HCT116 (cell line): ENCODE results near the gene SYN1. TPM values are rescaled to one million over a fixed set of nuclear protein-coding genes. Genes with fewer than 3 reads are reported as not detected.

Source experiments
- ATAC-seq: fragments of 200-7000 bp; cut with Tn5 transposase; 2 replicates; pipeline ENCODE4 v1.9.1; 2020; ENCODE audit warnings: mild to moderate bottlenecking, moderate library complexity
- BruUV-seq: library from RNA; stranded (reverse); fragments of 400-500 nt; replicated peaks from 2 replicates; lab custom pipeline; 2021; lab: Mats Ljungman, UMichigan
- CTCF ChIA-PET: fragments of 300-600 bp; sonication (Branson Sonifier 250); formaldehyde crosslinking; loops from one replicate; lab custom pipeline; 2021; ENCODE audit warnings: antibody characterized with exemption; lab: Charles Lee
- POLR2A ChIA-PET: fragments of 300-600, 350-600 bp; sonication (Branson Sonifier 250); formaldehyde crosslinking; loops from one replicate; lab custom pipeline; 2021; ENCODE audit warnings: antibody characterized with exemption; lab: Charles Lee
- RAD21 ChIA-PET, 2 experiments: fragments of 300-600 bp; sonication (Branson Sonifier 250); formaldehyde crosslinking; loops; one replicate each; lab custom pipeline; 2023; ENCODE audit warnings: low total read pairs in 2 of 2; ENCODE audit not compliant: uncharacterized antibody in 2 of 2, unreplicated experiment in 2 of 2, low non-redundant PET in 1 of 2; lab: Charles Lee
- DNase-seq: peaks from one replicate; pipeline ENCODE4 v3.0.0-alpha.2; 2010; ENCODE audit warnings: low read depth, low spot score
- H2AFZ ChIP-seq: fragments of 200-600 bp; shearing (Covaris generic), sonication (generic); 2 replicates; pipeline ENCODE4 v1.6.1; 2017; ENCODE audit warnings: low read depth, mixed run types, mixed read lengths, antibody characterized with exemption, low read length; ENCODE audit not compliant: poor library complexity, severe bottlenecking
- H3K27ac ChIP-seq: 2 replicates; pipeline ENCODE4 v1.5.1; 2012; ENCODE audit warnings: low read depth, low read length
- H3K27me3 ChIP-seq: fragments of 200-600 bp; sonication (generic); 2 replicates; pipeline ENCODE4 v1.6.1; 2016; ENCODE audit warnings: mixed run types, low read length, mixed read lengths; ENCODE audit not compliant: insufficient read depth
- H3K36me3 ChIP-seq, 2 experiments: fragments of 200-500 bp in 1 of 2; fragments of 200-600 bp in 1 of 2; sonication (Bioruptor generic) in 1 of 2; sonication (generic) in 1 of 2; 2 replicates each; pipeline versions ENCODE4 v1.5.1 to v1.6.1; 2014 to 2016; ENCODE audit warnings: low read length in 2 of 2, inconsistent platforms in 1 of 2, mixed read lengths in 1 of 2, mixed run types in 1 of 2; ENCODE audit not compliant: insufficient read depth in 2 of 2, control insufficient read depth in 1 of 2
- H3K4me1 ChIP-seq, 2 experiments: fragments of 200-600 bp in 1 of 2; sonication (generic) in 1 of 2; 2 replicates each; pipeline versions ENCODE4 v1.5.1 to v1.6.1; 2012 to 2017; ENCODE audit warnings: low read length in 2 of 2, inconsistent platforms in 1 of 2, mild to moderate bottlenecking in 1 of 2, mixed read lengths in 1 of 2, mixed run types in 1 of 2, moderate library complexity in 1 of 2; ENCODE audit not compliant: insufficient read depth in 2 of 2, control insufficient read depth in 1 of 2
- H3K4me2 ChIP-seq: fragments of 200-600 bp; sonication (generic); 2 replicates; pipeline ENCODE4 v1.6.1; 2017; ENCODE audit warnings: mixed run types, low read length, mixed read lengths
- H3K4me3 ChIP-seq, 2 experiments: fragments of 200-600 bp in 1 of 2; sonication (generic) in 1 of 2; replicated peaks in 1 of 2; 2 replicates each; pipeline ENCODE4 v1.5.1; 2011 to 2016; ENCODE audit warnings: low read length in 2 of 2, control low read depth in 1 of 2, low read depth in 1 of 2, mild to moderate bottlenecking in 1 of 2, mixed read lengths in 1 of 2, mixed run types in 1 of 2
- H3K79me2 ChIP-seq: fragments of 200-600 bp; sonication (generic); 2 replicates; pipeline ENCODE4 v1.6.1; 2017; ENCODE audit warnings: mild to moderate bottlenecking, mixed run types, low read length, moderate library complexity, mixed read lengths; ENCODE audit not compliant: insufficient read depth
- H3K9ac ChIP-seq: fragments of 200-600 bp; sonication (generic); 2 replicates; pipeline ENCODE4 v1.6.1; 2016; ENCODE audit warnings: low read length, mixed read lengths
- H3K9me2 ChIP-seq: fragments of 200-600 bp; sonication (generic), shearing (Covaris generic); 2 replicates; pipeline ENCODE4 v1.6.1; 2017; ENCODE audit warnings: mixed run types, mild to moderate bottlenecking, moderate library complexity; ENCODE audit not compliant: insufficient read depth
- H3K9me3 ChIP-seq, 2 experiments: fragments of 200-500 bp in 1 of 2; fragments of 200-600 bp in 1 of 2; sonication (Bioruptor generic) in 1 of 2; sonication (generic) in 1 of 2; 2 replicates each; pipeline ENCODE4 v1.6.1; 2014 to 2017; ENCODE audit warnings: low read length in 2 of 2, mixed read lengths in 2 of 2, inconsistent platforms in 1 of 2, low read depth in 1 of 2, mild to moderate bottlenecking in 1 of 2, mixed run types in 1 of 2, moderate library complexity in 1 of 2; ENCODE audit not compliant: control insufficient read depth in 1 of 2, insufficient read depth in 1 of 2
- H4K20me1 ChIP-seq: fragments of 200-600 bp; sonication (generic), shearing (Covaris generic); 2 replicates; pipeline ENCODE4 v1.6.1; 2017; ENCODE audit warnings: mixed run types, mild to moderate bottlenecking, moderate library complexity; ENCODE audit not compliant: insufficient read depth
- CEBPB ChIP-seq: IDR thresholded peaks from 2 replicates; pipeline ENCODE4 v1.6.1; 2012; ENCODE audit warnings: low read depth
- EGR1 ChIP-seq: IDR thresholded peaks from 2 replicates; pipeline ENCODE4 v1.6.1; 2012; ENCODE audit warnings: low read depth
- ELF1 ChIP-seq: IDR thresholded peaks from 2 replicates; pipeline ENCODE4 v1.6.1; 2012; ENCODE audit warnings: low read depth, borderline replicate concordance
- EZH2 ChIP-seq: fragments of 200-600 bp; sonication (generic); IDR thresholded peaks from 2 replicates; pipeline ENCODE4 v1.6.1; 2017; ENCODE audit warnings: antibody characterized with exemption, mixed run types
- EZH2phosphoT487 ChIP-seq: fragments of 200-600 bp; IDR thresholded peaks from 2 replicates; pipeline ENCODE4 v1.6.1; 2018; ENCODE audit warnings: antibody characterized with exemption, borderline replicate concordance
- FOSL1 ChIP-seq: IDR thresholded peaks from 2 replicates; pipeline ENCODE4 v1.6.1; 2012; ENCODE audit warnings: low read depth
- JUND ChIP-seq: IDR thresholded peaks from 2 replicates; pipeline ENCODE4 v1.6.1; 2012
- POLR2A ChIP-seq: IDR thresholded peaks from 2 replicates; pipeline ENCODE4 v1.7.0; 2011; ENCODE audit warnings: borderline replicate concordance; ENCODE audit not compliant: insufficient read depth, insufficient read length; ENCODE audit errors: extremely low read depth
- POLR2AphosphoS5 ChIP-seq: IDR thresholded peaks from 2 replicates; pipeline ENCODE4 v1.6.1; 2011; ENCODE audit warnings: mild to moderate bottlenecking, low read depth, low read length, moderate library complexity
- RAD21 ChIP-seq: IDR thresholded peaks from 2 replicates; pipeline ENCODE4 v1.6.1; 2012; ENCODE audit warnings: low read depth, mild to moderate bottlenecking
- SRF ChIP-seq: IDR thresholded peaks from 2 replicates; pipeline ENCODE4 v1.6.1; 2012; ENCODE audit warnings: low read depth
- TCF7L2 ChIP-seq: IDR thresholded peaks from 2 replicates; pipeline ENCODE4 v1.7.0; 2011; ENCODE audit warnings: borderline replicate concordance, inconsistent platforms; ENCODE audit not compliant: insufficient read depth, insufficient read length; ENCODE audit errors: extremely low read depth
- YY1 ChIP-seq: IDR thresholded peaks from 2 replicates; pipeline ENCODE4 v1.6.1; 2011; ENCODE audit warnings: low read length, low read depth, moderate library complexity, mild to moderate bottlenecking; ENCODE audit not compliant: insufficient replicate concordance; ENCODE audit errors: extremely low read depth
- ZFX ChIP-seq: fragments of 450-650 bp; IDR thresholded peaks from 2 replicates; pipeline ENCODE4 v1.6.1; 2017
- ZNF274 ChIP-seq: fragments of 200-500 bp; sonication (Bioruptor generic); IDR thresholded peaks from 2 replicates; pipeline ENCODE4 v1.6.1; 2014; ENCODE audit warnings: mild to moderate bottlenecking, low read depth, low read length, inconsistent platforms
- intact Hi-C: fragments of 100-400 bp; cut with micrococcal nuclease; formaldehyde crosslinking; loops from 2 replicates; pipeline ENCODE4 v1.10.0; 2022
- total RNA-seq: library from RNA; stranded (reverse); gene quantifications from one replicate; pipeline ENCODE4 v1.2.1, GENCODE V29; 2021; ENCODE audit not compliant: unreplicated experiment
- TF ChIP-seq, protein P1 (sequence below), 3 experiments: fragments of 200-600 bp in 1 of 3; sonication (generic) in 1 of 3; IDR thresholded peaks in 2 of 3; conservative IDR thresholded peaks in 1 of 3; 2 replicates each; pipeline ENCODE4 v1.5.1; 2012 to 2017; ENCODE audit warnings: low read depth in 2 of 3, low read length in 2 of 3, antibody characterized with exemption in 1 of 3, borderline replicate concordance in 1 of 3, control low read depth in 1 of 3, mild to moderate bottlenecking in 1 of 3, mixed read lengths in 1 of 3, mixed run types in 1 of 3, moderate library complexity in 1 of 3; ENCODE audit not compliant: insufficient read depth in 1 of 3
- TF ChIP-seq, protein P2 (sequence below): IDR thresholded peaks from 2 replicates; pipeline ENCODE4 v1.6.1; 2012
- TF ChIP-seq, protein P3 (sequence below): IDR thresholded peaks from 2 replicates; pipeline ENCODE4 v1.6.1; 2012; ENCODE audit warnings: low read depth
- TF ChIP-seq, protein P4 (sequence below): IDR thresholded peaks from 2 replicates; pipeline ENCODE4 v1.6.1; 2011; ENCODE audit warnings: mild to moderate bottlenecking, low read length, moderate library complexity; ENCODE audit not compliant: insufficient replicate concordance; ENCODE audit errors: extremely low read depth
- TF ChIP-seq, protein P5 (sequence below): IDR thresholded peaks from 2 replicates; pipeline ENCODE4 v1.6.1; 2012

Gene SYN1
- total RNA-seq, 1 experiment from 2014 or later, result 0.86 TPM

DNA sequence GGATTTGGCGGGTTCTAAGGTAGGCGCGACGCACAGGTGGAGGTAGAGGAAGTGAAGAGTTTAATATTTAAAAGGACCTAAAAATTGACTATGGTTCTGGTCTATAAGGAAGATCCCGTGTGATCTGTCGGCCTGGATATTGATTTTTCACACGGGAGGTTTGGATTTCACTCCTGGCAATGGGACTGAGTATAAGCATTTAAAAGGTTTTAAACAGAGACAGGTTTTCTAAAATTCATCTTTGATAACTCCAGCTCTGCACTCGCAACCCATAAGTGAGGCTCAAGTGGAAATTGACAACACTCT lies 39.7 kb upstream of the SYN1 start:
- POLR2A ChIA-PET, result no interaction called here
- no peak for DNase-seq

More for the DNA sequence above, 39.7 kb upstream of the SYN1 start:
- Histone ChIP-seq H3K9me3 (no peaks in the 10 kb centered on the region), H2AFZ (no peak overlapping the region), H3K4me1 (peaks cover 5 to 24% of the 10 kb centered on the region in 2 experiments; a peak in 3 of 4 replicates), H3K27me3 (no peaks in the 10 kb centered on the region), H3K9me2 (no peaks in the 10 kb centered on the region), H3K4me2 (peak overlapping the region; percentile 85), H3K27ac (peak overlapping the region; percentile 92), H4K20me1 (no peaks in the 10 kb centered on the region), H3K79me2 (peaks cover 10% of the 10 kb centered on the region), H3K9ac (peak overlapping the region; percentile 20; the same call in 1 of the 2 replicates), H3K36me3 (peaks cover 16 to 24% of the 10 kb centered on the region in 2 experiments), H3K4me3 (peak overlapping the region; percentile 68 to 78; a peak in 2 of 4 replicates)
- intact Hi-C loops, result no loop called here
- TF ChIP-seq CEBPB (no peak), TCF7L2 (no peak), JUND (no peak), ZNF274 (no peak), POLR2AphosphoS5 (no peak), POLR2A (no peak), EZH2phosphoT487 (no peak), YY1 (no peak), EZH2 (no peak), EGR1 (no peak), FOSL1 (no peak), ZFX (no peak), SRF (no peak), ELF1 (no peak), RAD21 (no peak)
- TF ChIP-seq, protein P1, sequence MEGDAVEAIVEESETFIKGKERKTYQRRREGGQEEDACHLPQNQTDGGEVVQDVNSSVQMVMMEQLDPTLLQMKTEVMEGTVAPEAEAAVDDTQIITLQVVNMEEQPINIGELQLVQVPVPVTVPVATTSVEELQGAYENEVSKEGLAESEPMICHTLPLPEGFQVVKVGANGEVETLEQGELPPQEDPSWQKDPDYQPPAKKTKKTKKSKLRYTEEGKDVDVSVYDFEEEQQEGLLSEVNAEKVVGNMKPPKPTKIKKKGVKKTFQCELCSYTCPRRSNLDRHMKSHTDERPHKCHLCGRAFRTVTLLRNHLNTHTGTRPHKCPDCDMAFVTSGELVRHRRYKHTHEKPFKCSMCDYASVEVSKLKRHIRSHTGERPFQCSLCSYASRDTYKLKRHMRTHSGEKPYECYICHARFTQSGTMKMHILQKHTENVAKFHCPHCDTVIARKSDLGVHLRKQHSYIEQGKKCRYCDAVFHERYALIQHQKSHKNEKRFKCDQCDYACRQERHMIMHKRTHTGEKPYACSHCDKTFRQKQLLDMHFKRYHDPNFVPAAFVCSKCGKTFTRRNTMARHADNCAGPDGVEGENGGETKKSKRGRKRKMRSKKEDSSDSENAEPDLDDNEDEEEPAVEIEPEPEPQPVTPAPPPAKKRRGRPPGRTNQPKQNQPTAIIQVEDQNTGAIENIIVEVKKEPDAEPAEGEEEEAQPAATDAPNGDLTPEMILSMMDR (IDR thresholded peaks at IDR 0.05 in 2 of 3, conservative IDR thresholded peaks at IDR 0.05 in 1 of 3; ENCODE audit: borderline replicate concordance in 1 of 3, insufficient read depth in 1 of 3, low read depth in 2 of 3, low read length in 2 of 3), result no peak
- TF ChIP-seq, protein P2, sequence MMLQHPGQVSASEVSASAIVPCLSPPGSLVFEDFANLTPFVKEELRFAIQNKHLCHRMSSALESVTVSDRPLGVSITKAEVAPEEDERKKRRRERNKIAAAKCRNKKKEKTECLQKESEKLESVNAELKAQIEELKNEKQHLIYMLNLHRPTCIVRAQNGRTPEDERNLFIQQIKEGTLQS, result no peak
- TF ChIP-seq, protein P3, sequence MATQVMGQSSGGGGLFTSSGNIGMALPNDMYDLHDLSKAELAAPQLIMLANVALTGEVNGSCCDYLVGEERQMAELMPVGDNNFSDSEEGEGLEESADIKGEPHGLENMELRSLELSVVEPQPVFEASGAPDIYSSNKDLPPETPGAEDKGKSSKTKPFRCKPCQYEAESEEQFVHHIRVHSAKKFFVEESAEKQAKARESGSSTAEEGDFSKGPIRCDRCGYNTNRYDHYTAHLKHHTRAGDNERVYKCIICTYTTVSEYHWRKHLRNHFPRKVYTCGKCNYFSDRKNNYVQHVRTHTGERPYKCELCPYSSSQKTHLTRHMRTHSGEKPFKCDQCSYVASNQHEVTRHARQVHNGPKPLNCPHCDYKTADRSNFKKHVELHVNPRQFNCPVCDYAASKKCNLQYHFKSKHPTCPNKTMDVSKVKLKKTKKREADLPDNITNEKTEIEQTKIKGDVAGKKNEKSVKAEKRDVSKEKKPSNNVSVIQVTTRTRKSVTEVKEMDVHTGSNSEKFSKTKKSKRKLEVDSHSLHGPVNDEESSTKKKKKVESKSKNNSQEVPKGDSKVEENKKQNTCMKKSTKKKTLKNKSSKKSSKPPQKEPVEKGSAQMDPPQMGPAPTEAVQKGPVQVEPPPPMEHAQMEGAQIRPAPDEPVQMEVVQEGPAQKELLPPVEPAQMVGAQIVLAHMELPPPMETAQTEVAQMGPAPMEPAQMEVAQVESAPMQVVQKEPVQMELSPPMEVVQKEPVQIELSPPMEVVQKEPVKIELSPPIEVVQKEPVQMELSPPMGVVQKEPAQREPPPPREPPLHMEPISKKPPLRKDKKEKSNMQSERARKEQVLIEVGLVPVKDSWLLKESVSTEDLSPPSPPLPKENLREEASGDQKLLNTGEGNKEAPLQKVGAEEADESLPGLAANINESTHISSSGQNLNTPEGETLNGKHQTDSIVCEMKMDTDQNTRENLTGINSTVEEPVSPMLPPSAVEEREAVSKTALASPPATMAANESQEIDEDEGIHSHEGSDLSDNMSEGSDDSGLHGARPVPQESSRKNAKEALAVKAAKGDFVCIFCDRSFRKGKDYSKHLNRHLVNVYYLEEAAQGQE, result no peak
- TF ChIP-seq, protein P4, sequence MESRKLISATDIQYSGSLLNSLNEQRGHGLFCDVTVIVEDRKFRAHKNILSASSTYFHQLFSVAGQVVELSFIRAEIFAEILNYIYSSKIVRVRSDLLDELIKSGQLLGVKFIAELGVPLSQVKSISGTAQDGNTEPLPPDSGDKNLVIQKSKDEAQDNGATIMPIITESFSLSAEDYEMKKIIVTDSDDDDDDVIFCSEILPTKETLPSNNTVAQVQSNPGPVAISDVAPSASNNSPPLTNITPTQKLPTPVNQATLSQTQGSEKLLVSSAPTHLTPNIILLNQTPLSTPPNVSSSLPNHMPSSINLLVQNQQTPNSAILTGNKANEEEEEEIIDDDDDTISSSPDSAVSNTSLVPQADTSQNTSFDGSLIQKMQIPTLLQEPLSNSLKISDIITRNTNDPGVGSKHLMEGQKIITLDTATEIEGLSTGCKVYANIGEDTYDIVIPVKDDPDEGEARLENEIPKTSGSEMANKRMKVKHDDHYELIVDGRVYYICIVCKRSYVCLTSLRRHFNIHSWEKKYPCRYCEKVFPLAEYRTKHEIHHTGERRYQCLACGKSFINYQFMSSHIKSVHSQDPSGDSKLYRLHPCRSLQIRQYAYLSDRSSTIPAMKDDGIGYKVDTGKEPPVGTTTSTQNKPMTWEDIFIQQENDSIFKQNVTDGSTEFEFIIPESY, result no peak
- TF ChIP-seq, protein P5, sequence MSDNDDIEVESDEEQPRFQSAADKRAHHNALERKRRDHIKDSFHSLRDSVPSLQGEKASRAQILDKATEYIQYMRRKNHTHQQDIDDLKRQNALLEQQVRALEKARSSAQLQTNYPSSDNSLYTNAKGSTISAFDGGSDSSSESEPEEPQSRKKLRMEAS, result no peak
- RAD21 ChIA-PET, result no interaction called here
- TSS peak; percentile 91 for BruUV-seq
- CTCF ChIA-PET, result no interaction called here
- ATAC-seq, result no peak
